Pancreas (tissue), 10 donors: ENCODE measurements around the gene FAM167B. TPM values are rescaled to one million over a fixed set of nuclear protein-coding genes. Genes with fewer than 3 reads are reported as not detected.
A peak's percentile ranks its signal among the peaks of the same experiment; 100 is the strongest.
"Not testable (repeated sequence)": the region's sequence is repeated elsewhere in the genome, so short reads cannot be mapped to it uniquely, and the experiment has no call there.

ENCODE experiments used
- ATAC-seq, 4 donors: fragments of 200-7000 bp; cut with Tn5 transposase; one replicate each; pipeline versions ENCODE4 v1.8.0 to v1.9.1; 2020; ENCODE audit warnings: mild to moderate bottlenecking in 4 of 4, moderate library complexity in 4 of 4
- DNase-seq, 6 donors: peaks; one replicate each; pipeline ENCODE4 v3.0.0-alpha.2; 2020
- FAIRE-seq: peaks from 2 replicates; lab custom pipeline; 2012; peaks lifted over from hg19 to GRCh38; lab: Jason Lieb, UNC
- H3K27ac ChIP-seq, 4 donors: fragments of 200-600 bp; sonication (generic); 1 replicate in 3 of 4; 2 replicates in 1 of 4; pipeline versions ENCODE4 v1.5.0 to v1.8.0; 2020
- H3K27me3 ChIP-seq, 4 donors: fragments of 200-600 bp; one replicate each; pipeline ENCODE4 v1.8.0; 2021
- H3K36me3 ChIP-seq, 3 donors: fragments of 200-600 bp; sonication (generic) in 1 of 3; one replicate each; pipeline versions ENCODE4 v1.5.0 to v1.8.0; 2020 to 2021
- H3K4me1 ChIP-seq, 3 donors: fragments of 200-600 bp; one replicate each; pipeline ENCODE4 v1.8.0; 2021
- H3K4me3 ChIP-seq, 4 donors: fragments of 200-600 bp; sonication (generic) in 2 of 4; one replicate each; pipeline versions ENCODE4 v1.5.0 to v1.8.0; 2020 to 2021
- H3K9me3 ChIP-seq, 4 donors: fragments of 200-600 bp; one replicate each; pipeline ENCODE4 v1.8.0; 2021
- WGBS, 2 donors: extraction: QIAGEN DNeasy Blood & Tissue Kit; methylation state at CpG; one replicate each; pipeline ENCODE4 v1.1.7; 2013; 5-methylcytosine and 5-hydroxymethylcytosine counted together
- intact Hi-C, 3 donors: fragments of 100-400 bp; cut with DNase I; formaldehyde crosslinking; loops; one replicate each; pipeline versions ENCODE4 v1.11.1 to v1.14.2; 2022
- polyA plus RNA-seq, 2 donors: library from polyadenylated mRNA; stranded (reverse); fragments of 200-250 nt; gene quantifications; one replicate each; pipeline ENCODE4 v1.2.3, GENCODE V29; 2013
- total RNA-seq, 6 donors: library from RNA; stranded (reverse); fragmentation: NEBNext Ultra II Directional in 4 of 6; extraction: Animal tissue kit (Norgen Biotek cat#: 25700) in 4 of 6; gene quantifications; one replicate each; pipeline versions ENCODE4 v1.2.1 to v1.2.4, GENCODE V29; 2021 to 2023
- TF ChIP-seq, protein P1 (sequence below), 4 donors: fragments of 200-600 bp; sonication (generic) in 3 of 4; IDR thresholded peaks; one replicate each; pipeline versions ENCODE4 v1.5.0 to v1.8.0; 2021; ENCODE audit warnings: antibody characterized with exemption in 4 of 4
- donor health status: healthy with polysubstance abuse.
- donor health status: DM: no; HTN: no; CAD: no; lungs with moderate emphysema.
- donor health status: DM: no; HTN: no; CAD: no.
- donor health status: control.
- donor health status: control.
- donor health status: Bipolar disorder and iron deficiency.
- donor health status: DM: yes; HTN: yes; CAD: no.
- donor health status: DM: no; HTN: no; CAD: no.
- donor health status: DM: no; HTN: no; CAD: no.
- donor health status: DM: yes; HTN: yes; CAD: no.

The FAM167B gene
- total and polyA plus RNA-seq, 8 donors: 1.6 to 12.0 (median 3.5) TPM

DNA sequence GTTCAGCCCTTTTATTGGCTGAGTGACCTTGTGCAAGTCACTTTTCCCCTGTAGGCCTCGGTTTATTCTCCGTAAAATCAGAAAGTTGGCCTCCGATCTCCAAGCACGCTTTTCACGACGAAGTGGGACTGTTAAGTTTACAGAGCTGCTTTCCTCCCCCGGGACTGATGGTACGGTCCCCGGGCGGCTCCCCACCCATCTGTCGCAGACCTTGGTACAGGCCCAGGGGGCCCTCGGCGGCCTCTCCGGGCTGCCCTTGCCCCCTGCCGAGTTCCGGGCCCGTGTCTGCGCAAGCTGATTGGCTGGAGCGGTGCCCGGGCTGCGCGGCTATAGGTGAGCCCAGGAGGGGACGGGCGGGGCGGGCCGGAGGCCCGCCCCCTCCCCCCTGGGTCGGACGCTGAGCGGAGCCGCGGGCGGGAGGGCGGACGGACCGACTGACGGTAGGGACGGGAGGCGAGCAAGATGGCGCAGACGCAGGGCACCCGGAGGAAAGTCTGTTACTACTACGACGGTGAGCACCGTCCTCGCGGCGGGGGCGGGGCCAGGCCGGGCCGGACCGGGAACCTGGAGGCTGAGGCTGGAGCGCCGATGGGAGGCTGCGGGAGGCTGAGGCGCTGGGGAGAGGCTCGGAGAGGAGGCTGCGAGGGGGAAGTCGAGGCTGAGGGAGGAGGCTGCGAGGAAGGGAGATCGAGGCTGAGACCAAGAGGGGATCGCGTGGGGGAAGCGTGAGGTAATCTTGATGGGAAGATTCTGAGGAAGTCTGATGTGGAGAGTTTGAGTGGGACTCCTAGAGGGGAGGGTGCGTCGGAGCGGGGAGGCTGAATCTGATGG is 44.9 kb downstream of the FAM167B start, which contains the start of gene HDAC1:
TSS of gene HDAC1 (plus strand) at position 376 of the 831 bp plus-strand sequence. CDS start at position 463, 87 bp downstream.
- Histone ChIP-seq H3K9me3 (no peaks in the 10 kb centered on the region), H3K27me3 (no peaks in the 10 kb centered on the region), H3K36me3 (no peaks in the 10 kb centered on the region), H3K4me3 (peak within 1 kb of the TSS; percentile 47 to 84 (median 66)), H3K4me1 (peaks cover 0 to 11% (median 7%) of the 10 kb centered on the region in 3 donors), H3K27ac (peak within 1 kb of the TSS; percentile 63 to 86 (median 79))
- TF ChIP-seq, protein P1, sequence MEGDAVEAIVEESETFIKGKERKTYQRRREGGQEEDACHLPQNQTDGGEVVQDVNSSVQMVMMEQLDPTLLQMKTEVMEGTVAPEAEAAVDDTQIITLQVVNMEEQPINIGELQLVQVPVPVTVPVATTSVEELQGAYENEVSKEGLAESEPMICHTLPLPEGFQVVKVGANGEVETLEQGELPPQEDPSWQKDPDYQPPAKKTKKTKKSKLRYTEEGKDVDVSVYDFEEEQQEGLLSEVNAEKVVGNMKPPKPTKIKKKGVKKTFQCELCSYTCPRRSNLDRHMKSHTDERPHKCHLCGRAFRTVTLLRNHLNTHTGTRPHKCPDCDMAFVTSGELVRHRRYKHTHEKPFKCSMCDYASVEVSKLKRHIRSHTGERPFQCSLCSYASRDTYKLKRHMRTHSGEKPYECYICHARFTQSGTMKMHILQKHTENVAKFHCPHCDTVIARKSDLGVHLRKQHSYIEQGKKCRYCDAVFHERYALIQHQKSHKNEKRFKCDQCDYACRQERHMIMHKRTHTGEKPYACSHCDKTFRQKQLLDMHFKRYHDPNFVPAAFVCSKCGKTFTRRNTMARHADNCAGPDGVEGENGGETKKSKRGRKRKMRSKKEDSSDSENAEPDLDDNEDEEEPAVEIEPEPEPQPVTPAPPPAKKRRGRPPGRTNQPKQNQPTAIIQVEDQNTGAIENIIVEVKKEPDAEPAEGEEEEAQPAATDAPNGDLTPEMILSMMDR (IDR thresholded peaks at IDR 0.05): no peak
- FAIRE-seq (no peak), DNase-seq (peak; percentile 98 to 100 (median 98)), ATAC-seq (peak; percentile 96 to 99 (median 98))
- 0% methylated on average over 57 to 67 of the region's 67 CpGs for WGBS, 2 donors
- intact Hi-C loops: no loop called here

DNA sequence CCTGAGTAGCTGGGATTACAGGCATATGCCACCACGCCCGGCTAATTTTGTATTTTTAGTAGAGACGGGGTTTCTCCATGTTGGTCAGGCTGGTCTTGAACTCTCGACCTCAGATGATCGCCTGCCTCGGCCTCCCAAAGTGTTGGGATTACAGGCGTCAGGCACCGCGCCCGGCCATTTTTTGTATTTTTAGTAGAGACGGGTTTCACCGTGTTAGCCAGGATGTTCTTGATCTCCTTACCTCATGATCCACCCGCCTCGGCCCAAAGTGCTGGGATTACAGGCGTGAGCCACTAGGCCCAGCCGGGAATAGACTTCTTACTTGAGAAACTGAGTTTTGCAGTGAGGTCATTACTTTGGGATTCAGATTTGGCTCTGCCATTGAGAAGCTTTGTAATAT is 51.2 kb downstream of the FAM167B start:
- H3K4me3 ChIP-seq, H3K27me3 ChIP-seq, H3K9me3 ChIP-seq, ATAC-seq, intact Hi-C loops, FAIRE-seq, H3K27ac ChIP-seq, DNase-seq, H3K36me3 ChIP-seq, H3K4me1 ChIP-seq: not testable (repeated sequence)
- 96 to 98% methylated on average over 16 of the region's 16 CpGs for WGBS, 2 donors

Other genes with a start within 250 kb of the FAM167B start
- gene KHDRBS1, start 233.4 kb upstream of the FAM167B start, total RNA-seq: 10 to 100 TPM; 26.6 to 56.7 (median 41.2) TPM
- gene KHDRBS1, start 233.4 kb upstream of the FAM167B start, polyA plus RNA-seq: 10 to 100 TPM; 22.8 to 41.7 TPM
- 1 to 10 TPM; 5.1 to 8.7 (median 6.1) TPM for gene TMEM39B, start 174.3 kb upstream of the FAM167B start, total RNA-seq
- gene TMEM39B, start 174.3 kb upstream of the FAM167B start, polyA plus RNA-seq: 10 to 100 TPM in 1 of 2 donors, 1 to 10 TPM in 1; 6.3 to 11.8 TPM
- gene KPNA6, start 139.2 kb upstream of the FAM167B start, total RNA-seq: 10 to 100 TPM; 20.9 to 36.2 (median 26.9) TPM
- 1 to 10 TPM; 4.9 to 7.9 TPM for gene KPNA6, start 139.2 kb upstream of the FAM167B start, polyA plus RNA-seq
- gene TXLNA, start 67.5 kb upstream of the FAM167B start, total RNA-seq: 10 to 100 TPM; 13.8 to 29.3 (median 20.3) TPM
- 10 to 100 TPM; 13.6 to 14.4 TPM for gene TXLNA, start 67.5 kb upstream of the FAM167B start, polyA plus RNA-seq
- 1 to 10 TPM; 1.6 to 4.7 (median 3.0) TPM for gene CCDC28B, start 46.6 kb upstream of the FAM167B start, total RNA-seq
- gene CCDC28B, start 46.6 kb upstream of the FAM167B start, polyA plus RNA-seq: 1 to 10 TPM; 8.4 to 8.5 TPM
- gene IQCC, start 41.6 kb upstream of the FAM167B start, total RNA-seq: 1 to 10 TPM; 1.1 to 1.7 (median 1.2) TPM
- 1 to 10 TPM; 4.1 to 5.5 TPM for gene IQCC, start 41.6 kb upstream of the FAM167B start, polyA plus RNA-seq
- gene DCDC2B, start 38.1 kb upstream of the FAM167B start, total RNA-seq: not detected
- gene DCDC2B, start 38.1 kb upstream of the FAM167B start, polyA plus RNA-seq: under 1 TPM; 0.05 to 0.11 TPM
- gene TMEM234, start 24.9 kb upstream of the FAM167B start, total RNA-seq: 10 to 100 TPM in 1 of 6 donors, 1 to 10 TPM in 5; 6.2 to 15.2 (median 8.2) TPM
- gene TMEM234, start 24.9 kb upstream of the FAM167B start, polyA plus RNA-seq: 10 to 100 TPM; 19.2 to 23.5 TPM
- gene EIF3I, start 24.8 kb upstream of the FAM167B start, total RNA-seq: 100 to 1,000 TPM in 1 of 6 donors, 10 to 100 TPM in 5; 63.4 to 101 (median 81.0) TPM
- 100 to 1,000 TPM in 1 of 2 donors, 10 to 100 TPM in 1; 82.0 to 107 TPM for gene EIF3I, start 24.8 kb upstream of the FAM167B start, polyA plus RNA-seq
- gene LCK, start 4.0 kb downstream of the FAM167B start, total RNA-seq: 1 to 10 TPM in 3 of 6 donors, under 1 TPM in 3; 0.09 to 1.6 (median 1.0) TPM
- gene LCK, start 4.0 kb downstream of the FAM167B start, polyA plus RNA-seq: under 1 TPM; 0.33 to 0.80 TPM
- 10 to 100 TPM; 27.0 to 43.5 (median 30.5) TPM for gene HDAC1, start 44.9 kb downstream of the FAM167B start, total RNA-seq
- 10 to 100 TPM; 30.6 to 77.9 TPM for gene HDAC1, start 44.9 kb downstream of the FAM167B start, polyA plus RNA-seq
- gene MARCKSL1, start 89.0 kb downstream of the FAM167B start, total RNA-seq: 10 to 100 TPM in 4 of 6 donors, 1 to 10 TPM in 2; 7.3 to 49.5 (median 14.5) TPM
- gene MARCKSL1, start 89.0 kb downstream of the FAM167B start, polyA plus RNA-seq: 10 to 100 TPM; 16.3 to 16.5 TPM
- 1 to 10 TPM; 1.9 to 6.4 (median 3.8) TPM for gene FAM229A, start 115.3 kb downstream of the FAM167B start, total RNA-seq
- gene FAM229A, start 115.3 kb downstream of the FAM167B start, polyA plus RNA-seq: 10 to 100 TPM; 18.6 to 21.8 TPM
- gene TSSK3, start 115.3 kb downstream of the FAM167B start, total RNA-seq: 1 to 10 TPM; 1.0 to 2.5 (median 1.3) TPM
- 1 to 10 TPM in 1 of 2 donors, under 1 TPM in 1; 0.35 to 1.8 TPM for gene TSSK3, start 115.3 kb downstream of the FAM167B start, polyA plus RNA-seq
- 10 to 100 TPM; 35.9 to 56.9 (median 47.0) TPM for gene BSDC1, start 147.2 kb downstream of the FAM167B start, total RNA-seq
- gene BSDC1, start 147.2 kb downstream of the FAM167B start, polyA plus RNA-seq: 10 to 100 TPM; 36.3 to 40.5 TPM
- under 1 TPM; under 0.01 to 0.06 (median under 0.01) TPM for gene ZBTB8B, start 217.8 kb downstream of the FAM167B start, total RNA-seq
- gene ZBTB8B, start 217.8 kb downstream of the FAM167B start, polyA plus RNA-seq: under 1 TPM; 0.04 to 0.05 TPM